GM20000 (cell line): ENCODE data around the gene DSP.

Experiments used
- DNase-seq: peaks from one replicate; pipeline ENCODE4 v3.0.0; 2012; ENCODE audit warnings: low spot score
- CTCF ChIP-seq: IDR thresholded peaks from 2 replicates; pipeline ENCODE4 v1.5.1; 2012; ENCODE audit warnings: mild to moderate bottlenecking, control low read depth; ENCODE audit errors: extremely low read depth, missing control alignments

Gene DSP

GRCh38 chr6:7617801-7618764, 76.6 kb downstream of the DSP start:
- TF ChIP-seq CTCF: no peak
- DNase-seq: no peak

- DNase-seq: no peak
- TF ChIP-seq CTCF: no peak
These were observed 80.3 kb downstream of the DSP start for GRCh38 chr6:7621761-7622160.

- no peak for DNase-seq
- TF ChIP-seq CTCF: no peak
These were observed 83.6 kb downstream of the DSP start for GRCh38 chr6:7624796-7625710.

- DNase-seq: no peak
- no peak for TF ChIP-seq CTCF
These were observed 87.0 kb downstream of the DSP start for GRCh38 chr6:7628479-7628878.

GRCh38 chr6:7628909-7629308, 87.4 kb downstream of the DSP start:
- TF ChIP-seq CTCF: no peak
- no peak for DNase-seq

GRCh38 chr6:7629321-7629720, 87.8 kb downstream of the DSP start:
- TF ChIP-seq CTCF: no peak
- DNase-seq: no peak

- DNase-seq: no peak
- TF ChIP-seq CTCF: no peak
These were observed 89.3 kb downstream of the DSP start for GRCh38 chr6:7630792-7631191.
